Progenitor cell of endocrine pancreas (in vitro differentiated cells): ENCODE results near the gene GNPAT. TPM values are rescaled to one million over a fixed set of nuclear protein-coding genes. Genes with fewer than 3 reads are reported as not detected.

Experiments
- DNase-seq: peaks from one replicate; pipeline ENCODE4 v3.0.0; 2021; ENCODE audit warnings: low spot score; ENCODE audit not compliant: unreplicated experiment
- H3K27ac Mint-ChIP-seq: 2 replicates; pipeline ENCODE4 v1.8.0; 2021; ENCODE audit warnings: mild to moderate bottlenecking, moderate library complexity, mixed read lengths
- H3K27me3 Mint-ChIP-seq: 2 replicates; pipeline ENCODE4 v1.8.0; 2021; ENCODE audit warnings: mixed read lengths
- H3K36me3 Mint-ChIP-seq: 2 replicates; pipeline ENCODE4 v1.8.0; 2022; ENCODE audit warnings: mixed read lengths; ENCODE audit not compliant: insufficient read depth
- H3K4me1 Mint-ChIP-seq: 2 replicates; pipeline ENCODE4 v1.8.0; 2021; ENCODE audit warnings: low read depth, mixed read lengths
- H3K4me3 Mint-ChIP-seq: 2 replicates; pipeline ENCODE4 v1.8.0; 2021; ENCODE audit warnings: low read depth, mild to moderate bottlenecking, moderate library complexity, mixed read lengths
- H3K9me3 Mint-ChIP-seq: 2 replicates; pipeline ENCODE4 v1.8.0; 2021; ENCODE audit warnings: low read depth, mixed read lengths
- total RNA-seq: library from RNA; stranded (reverse); gene quantifications from 2 replicates; pipeline ENCODE4 v1.2.1, GENCODE V29; 2021
- TF ChIP-seq, protein P1 (sequence below): fragments of 200-600 bp; sonication (generic); IDR thresholded peaks from one replicate; pipeline ENCODE4 v1.5.0; 2021; ENCODE audit warnings: antibody characterized with exemption, mild to moderate bottlenecking; ENCODE audit not compliant: unreplicated experiment

Gene GNPAT
- total RNA-seq, 1 donor from 2014 or later, result 70.2 TPM

DNA sequence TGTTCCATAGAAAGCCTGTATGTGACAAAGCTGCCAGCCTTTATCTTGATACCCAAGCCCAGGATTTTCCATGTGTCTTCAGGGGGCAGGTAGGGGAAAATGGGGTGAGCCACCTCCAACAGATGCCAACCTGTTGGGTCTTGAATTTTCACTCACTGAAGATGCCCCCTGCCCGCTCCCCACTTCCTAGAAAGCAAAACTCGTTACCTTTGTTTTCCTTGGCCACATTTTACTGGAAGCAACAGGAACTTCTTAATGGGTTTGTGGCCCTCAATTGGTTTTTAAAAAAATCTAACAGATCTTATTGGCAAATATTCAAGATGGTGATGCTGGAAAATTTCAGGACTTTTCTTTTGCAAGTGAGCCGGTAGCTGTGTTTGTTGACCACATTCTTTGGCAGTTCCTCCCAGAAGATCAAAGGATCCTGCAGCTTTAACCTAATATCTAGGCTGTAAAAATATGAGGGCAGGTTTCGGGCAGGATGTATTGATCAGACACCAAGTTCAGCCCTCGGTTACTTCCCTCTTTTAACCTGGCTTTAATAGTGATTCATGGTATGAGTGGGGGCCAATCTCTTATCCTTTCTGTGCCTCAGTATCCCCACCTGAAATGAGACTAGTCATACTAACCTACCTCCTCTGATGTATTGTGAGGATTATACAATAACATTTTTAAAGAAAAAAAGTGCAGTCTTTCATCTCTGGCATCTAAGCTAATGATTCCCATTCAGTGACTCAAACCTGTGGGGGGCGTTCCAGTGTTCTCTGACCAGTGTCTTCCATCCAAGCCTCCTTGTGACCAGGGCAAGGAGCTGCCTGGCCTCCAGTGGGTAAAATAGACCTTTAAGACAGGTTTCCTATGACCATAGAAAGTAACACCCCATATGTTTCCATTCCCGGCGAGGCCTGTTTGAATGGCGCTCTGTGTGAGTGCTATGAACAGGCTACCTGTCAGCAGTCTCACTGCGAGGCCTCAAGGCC, 21.3 kb upstream of the GNPAT start:
- DNase-seq, result no peak
- Mint-ChIP-seq H3K4me3 (no peak overlapping the region), H3K36me3 (peaks cover 7% of the 10 kb centered on the region), H3K9me3 (no peaks in the 10 kb centered on the region), H3K4me1 (peaks cover 21% of the 10 kb centered on the region), H3K27me3 (peaks cover 3% of the 10 kb centered on the region), H3K27ac (no peak overlapping the region)
- TF ChIP-seq, protein P1, sequence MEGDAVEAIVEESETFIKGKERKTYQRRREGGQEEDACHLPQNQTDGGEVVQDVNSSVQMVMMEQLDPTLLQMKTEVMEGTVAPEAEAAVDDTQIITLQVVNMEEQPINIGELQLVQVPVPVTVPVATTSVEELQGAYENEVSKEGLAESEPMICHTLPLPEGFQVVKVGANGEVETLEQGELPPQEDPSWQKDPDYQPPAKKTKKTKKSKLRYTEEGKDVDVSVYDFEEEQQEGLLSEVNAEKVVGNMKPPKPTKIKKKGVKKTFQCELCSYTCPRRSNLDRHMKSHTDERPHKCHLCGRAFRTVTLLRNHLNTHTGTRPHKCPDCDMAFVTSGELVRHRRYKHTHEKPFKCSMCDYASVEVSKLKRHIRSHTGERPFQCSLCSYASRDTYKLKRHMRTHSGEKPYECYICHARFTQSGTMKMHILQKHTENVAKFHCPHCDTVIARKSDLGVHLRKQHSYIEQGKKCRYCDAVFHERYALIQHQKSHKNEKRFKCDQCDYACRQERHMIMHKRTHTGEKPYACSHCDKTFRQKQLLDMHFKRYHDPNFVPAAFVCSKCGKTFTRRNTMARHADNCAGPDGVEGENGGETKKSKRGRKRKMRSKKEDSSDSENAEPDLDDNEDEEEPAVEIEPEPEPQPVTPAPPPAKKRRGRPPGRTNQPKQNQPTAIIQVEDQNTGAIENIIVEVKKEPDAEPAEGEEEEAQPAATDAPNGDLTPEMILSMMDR, result no peak

DNA sequence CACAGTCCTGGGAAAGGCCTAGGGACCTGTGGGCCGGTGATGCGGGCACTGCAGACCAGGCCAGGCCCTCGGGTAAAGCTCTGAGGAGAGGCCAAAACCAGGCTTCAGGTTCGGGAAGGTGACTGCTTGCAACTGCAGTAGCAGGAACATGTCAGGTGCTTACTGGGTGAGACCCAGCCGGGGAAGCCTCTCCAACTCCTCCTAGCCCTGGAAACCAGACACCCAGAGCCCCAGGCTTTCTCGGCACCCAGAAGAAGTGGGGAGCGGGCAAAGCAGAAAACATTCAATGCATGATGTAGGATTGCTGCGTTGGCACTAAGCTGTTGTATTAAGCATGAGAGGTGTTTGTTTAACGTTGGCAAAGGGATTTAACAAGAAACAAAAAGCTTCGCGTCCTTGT, 20.2 kb upstream of the GNPAT start:
- Mint-ChIP-seq H3K4me3 (no peak overlapping the region), H3K36me3 (peaks cover 15% of the 10 kb centered on the region), H3K27me3 (peaks cover 3% of the 10 kb centered on the region), H3K27ac (no peak overlapping the region), H3K9me3 (no peaks in the 10 kb centered on the region), H3K4me1 (peaks cover 21% of the 10 kb centered on the region)
- TF ChIP-seq, protein P1, result no peak
- no peak for DNase-seq

DNA sequence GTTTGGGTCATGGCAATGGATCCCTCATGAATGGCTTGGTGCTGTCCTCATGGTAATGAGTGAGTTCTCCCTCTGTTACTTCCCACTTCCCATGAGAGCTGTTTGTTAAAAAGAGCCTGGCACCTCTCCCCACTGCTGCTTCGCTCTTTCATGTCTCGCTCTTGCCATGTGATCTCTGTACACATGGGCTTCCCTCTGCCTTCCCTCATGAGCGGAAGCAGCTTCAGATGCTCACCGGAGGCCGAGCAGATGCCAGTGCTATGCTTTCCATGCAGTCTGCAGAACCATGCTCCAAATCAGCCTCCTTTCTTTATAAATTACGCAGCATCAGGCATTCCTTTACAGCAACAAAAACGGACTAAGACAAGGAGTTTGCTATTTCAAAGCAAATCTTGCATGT, 14.9 kb upstream of the GNPAT start:
- Mint-ChIP-seq H3K27me3 (no peaks in the 10 kb centered on the region), H3K9me3 (no peaks in the 10 kb centered on the region), H3K4me1 (peaks cover 7% of the 10 kb centered on the region), H3K4me3 (no peak overlapping the region), H3K27ac (no peak overlapping the region), H3K36me3 (peaks cover 36% of the 10 kb centered on the region)
- TF ChIP-seq, protein P1, result no peak
- DNase-seq, result no peak

DNA sequence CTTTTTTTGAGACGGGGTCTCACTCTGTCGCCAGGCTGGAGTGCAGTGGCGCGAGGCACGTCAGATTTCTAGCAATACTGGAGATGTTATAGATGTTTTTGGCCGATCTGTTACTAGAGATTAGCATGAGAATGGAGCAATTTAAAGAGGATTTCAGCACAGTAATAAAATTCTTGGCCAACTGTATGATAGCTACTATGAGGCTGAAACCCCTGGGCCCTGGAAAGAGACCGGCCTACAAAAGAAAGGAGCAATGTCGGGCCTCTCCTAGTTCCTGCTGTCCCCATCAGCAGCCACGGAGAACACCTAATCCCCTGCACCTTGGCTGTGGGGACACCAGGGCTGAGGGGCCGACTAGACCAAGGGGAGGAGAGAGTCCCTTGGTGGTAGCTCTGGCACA, 9.5 kb upstream of the GNPAT start:
- peaks cover 32% of the 10 kb centered on the region for H3K4me1 Mint-ChIP-seq
- DNase-seq, result no peak
- no peak overlapping the region for H3K4me3 Mint-ChIP-seq
- no peaks in the 10 kb centered on the region for H3K27me3 Mint-ChIP-seq
- TF ChIP-seq, protein P1, result no peak
- H3K9me3 Mint-ChIP-seq, result no peaks in the 10 kb centered on the region
- peak overlapping the region; percentile 51 for H3K27ac Mint-ChIP-seq
- peaks cover 25% of the 10 kb centered on the region for H3K36me3 Mint-ChIP-seq

DNA sequence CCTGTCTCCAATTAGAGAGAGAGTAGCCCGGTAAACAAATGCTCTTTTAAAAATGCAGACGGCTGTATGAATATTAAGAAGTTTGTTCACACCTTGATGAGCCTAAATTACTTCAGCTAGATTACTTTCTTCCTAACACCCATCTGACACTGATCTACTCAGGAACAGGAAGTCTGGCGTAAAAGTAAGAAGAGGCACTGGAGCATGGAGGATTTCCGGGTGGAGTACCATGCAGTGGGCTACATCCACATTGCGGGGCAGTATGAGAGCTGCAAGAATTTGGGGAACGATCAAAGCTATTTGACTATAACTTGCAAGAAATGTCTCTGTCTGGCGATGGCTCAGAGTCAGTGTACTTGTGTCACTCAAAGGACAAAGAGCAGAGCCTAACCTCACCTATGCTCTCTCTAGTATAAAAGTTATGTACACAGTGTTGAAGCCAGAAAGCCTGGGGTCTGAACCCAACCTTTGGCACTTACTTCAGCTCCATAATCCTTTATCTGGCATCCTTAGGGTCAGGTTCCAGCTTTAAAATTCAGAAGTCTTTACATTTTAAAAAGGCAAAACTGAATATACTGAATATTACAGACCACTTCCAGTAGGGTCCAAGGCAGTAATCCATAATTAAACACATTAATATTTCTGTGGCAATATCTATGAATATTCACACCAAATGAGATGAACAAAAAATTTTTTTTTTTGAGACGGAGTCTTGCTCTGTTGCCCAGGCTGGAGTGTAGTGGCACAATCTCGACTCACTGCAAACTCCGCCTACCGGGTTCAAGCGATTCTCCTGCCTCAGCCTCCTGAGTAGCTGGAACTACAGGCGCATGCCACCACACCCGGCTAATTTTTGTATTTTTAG, 7.9 kb upstream of the GNPAT start:
- peaks cover 22% of the 10 kb centered on the region for H3K36me3 Mint-ChIP-seq
- no peak overlapping the region for H3K4me3 Mint-ChIP-seq
- H3K4me1 Mint-ChIP-seq, result peaks cover 38% of the 10 kb centered on the region
- no peaks in the 10 kb centered on the region for H3K9me3 Mint-ChIP-seq
- TF ChIP-seq, protein P1, result no peak
- no peak for DNase-seq
- H3K27me3 Mint-ChIP-seq, result no peaks in the 10 kb centered on the region
- peak overlapping the region; percentile 95 for H3K27ac Mint-ChIP-seq
